Activated CD4-positive, alpha-beta memory T cell treated with anti-CD3 and anti-CD28 coated beads for 36 hours (primary cell): ENCODE measurements around the gene THEMIS2. TPM values are rescaled to one million over a fixed set of nuclear protein-coding genes. Genes with fewer than 3 reads are reported as not detected.

Experiments
- CTCF ChIA-PET: fragments of 350-600 bp; sonication (Branson Sonifier 250); formaldehyde crosslinking; loops from one replicate; lab custom pipeline; 2021; ENCODE audit warnings: antibody characterized with exemption, inconsistent platforms; lab: Charles Lee
- POLR2A ChIA-PET: fragments of 350-600 bp; sonication (Branson Sonifier 250); formaldehyde crosslinking; loops from one replicate; lab custom pipeline; 2021; ENCODE audit warnings: antibody characterized with exemption; lab: Charles Lee
- DNase-seq: peaks from one replicate; pipeline ENCODE4 v3.0.0-alpha.2; 2020
- H3K27ac Mint-ChIP-seq: one replicate; pipeline ENCODE4 v1.8.0; 2021; ENCODE audit warnings: mixed read lengths
- H3K27me3 Mint-ChIP-seq: one replicate; pipeline ENCODE4 v1.8.0; 2021; ENCODE audit warnings: mixed read lengths
- H3K36me3 Mint-ChIP-seq: one replicate; pipeline ENCODE4 v1.8.0; 2021; ENCODE audit warnings: mixed read lengths
- H3K4me1 Mint-ChIP-seq: one replicate; pipeline ENCODE4 v1.8.0; 2021; ENCODE audit warnings: low read depth, mixed read lengths
- H3K4me3 Mint-ChIP-seq: one replicate; pipeline ENCODE4 v1.8.0; 2021; ENCODE audit warnings: mild to moderate bottlenecking, mixed read lengths
- H3K9me3 Mint-ChIP-seq: one replicate; pipeline ENCODE4 v1.8.0; 2021; ENCODE audit warnings: mixed read lengths
- intact Hi-C: fragments of 100-400 bp; cut with micrococcal nuclease; formaldehyde crosslinking; loops from one replicate; pipeline ENCODE4 v1.15.1; 2023
- total RNA-seq, 2 experiments: library from RNA; stranded (reverse); gene quantifications; one replicate each; pipeline ENCODE4 v1.2.3, GENCODE V29; 2021

Gene THEMIS2
- total RNA-seq, 2 experiments from 2014 or later: 27.4 to 29.3 TPM

- Mint-ChIP-seq H3K9me3 (no peaks in the 10 kb centered on the region), H3K27me3 (no peaks in the 10 kb centered on the region), H3K27ac (peak overlapping the region; percentile 33), H3K4me3 (no peak overlapping the region), H3K4me1 (peaks cover 26% of the 10 kb centered on the region), H3K36me3 (peaks cover 14% of the 10 kb centered on the region)
- CTCF ChIA-PET: no interaction called here
- POLR2A ChIA-PET: no interaction called here
- intact Hi-C loops: no loop called here
- no peak for DNase-seq
Observed at GRCh38 chr1:27878039-27878438, 5.7 kb downstream of the THEMIS2 start.

- POLR2A ChIA-PET: no interaction called here
- H3K27ac Mint-ChIP-seq: no peak overlapping the region
- CTCF ChIA-PET: no interaction called here
- intact Hi-C loops: no loop called here
- H3K27me3 Mint-ChIP-seq: no peaks in the 10 kb centered on the region
- H3K4me3 Mint-ChIP-seq: no peak overlapping the region
- H3K9me3 Mint-ChIP-seq: no peaks in the 10 kb centered on the region
- DNase-seq: no peak
- peaks cover 14% of the 10 kb centered on the region for H3K36me3 Mint-ChIP-seq
- H3K4me1 Mint-ChIP-seq: peaks cover 22% of the 10 kb centered on the region
Observed at GRCh38 chr1:27878787-27879335, 6.5 kb downstream of the THEMIS2 start.

GRCh38 chr1:27879374-27880082, 7.2 kb downstream of the THEMIS2 start:
- H3K27ac Mint-ChIP-seq: no peak overlapping the region
- intact Hi-C loops: no loop called here
- peaks cover 18% of the 10 kb centered on the region for H3K36me3 Mint-ChIP-seq
- POLR2A ChIA-PET: no interaction called here
- no peaks in the 10 kb centered on the region for H3K9me3 Mint-ChIP-seq
- DNase-seq: no peak
- CTCF ChIA-PET: interaction anchor here (0.8 kb wide), 1 partner anchor 12 kb away, joined by 3 read pairs; no protein-coding TSS in a partner anchor
- H3K4me1 Mint-ChIP-seq: peaks cover 29% of the 10 kb centered on the region
- H3K27me3 Mint-ChIP-seq: no peaks in the 10 kb centered on the region
- H3K4me3 Mint-ChIP-seq: no peak overlapping the region

GRCh38 chr1:27882543-27882903, 10.2 kb downstream of the THEMIS2 start:
- DNase-seq: no peak
- Mint-ChIP-seq H3K4me3 (no peak overlapping the region), H3K36me3 (peaks cover 37% of the 10 kb centered on the region), H3K27me3 (no peaks in the 10 kb centered on the region), H3K9me3 (no peaks in the 10 kb centered on the region), H3K4me1 (peaks cover 46% of the 10 kb centered on the region), H3K27ac (no peak overlapping the region)
- intact Hi-C loops: no loop called here
- ChIA-PET POLR2A (no interaction called here), CTCF (no interaction called here)

- ChIA-PET CTCF (interaction anchor here (0.7 kb wide), 1 partner anchor 21 kb away, joined by 3 read pairs; no protein-coding TSS in a partner anchor), POLR2A (no interaction called here)
- H3K27ac Mint-ChIP-seq: peak overlapping the region; percentile 18
- H3K27me3 Mint-ChIP-seq: no peaks in the 10 kb centered on the region
- peaks cover 48% of the 10 kb centered on the region for H3K4me1 Mint-ChIP-seq
- H3K36me3 Mint-ChIP-seq: peaks cover 38% of the 10 kb centered on the region
- H3K4me3 Mint-ChIP-seq: no peak overlapping the region
- no peaks in the 10 kb centered on the region for H3K9me3 Mint-ChIP-seq
- no peak for DNase-seq
- intact Hi-C loops: no loop called here
Observed at GRCh38 chr1:27883536-27883935, 11.2 kb downstream of the THEMIS2 start.

- H3K4me3 Mint-ChIP-seq: no peak overlapping the region
- intact Hi-C loops: no loop called here
- peak overlapping the region; percentile 51 for H3K27ac Mint-ChIP-seq
- no peaks in the 10 kb centered on the region for H3K9me3 Mint-ChIP-seq
- peak; percentile 30 for DNase-seq
- peaks cover 48% of the 10 kb centered on the region for H3K4me1 Mint-ChIP-seq
- POLR2A ChIA-PET: no interaction called here
- peaks cover 40% of the 10 kb centered on the region for H3K36me3 Mint-ChIP-seq
- CTCF ChIA-PET: interaction anchor here (1.1 kb wide), 1 partner anchor 325 kb away, joined by 3 read pairs; no protein-coding TSS in a partner anchor
- H3K27me3 Mint-ChIP-seq: no peaks in the 10 kb centered on the region
Observed at GRCh38 chr1:27884006-27884954, 11.9 kb downstream of the THEMIS2 start.

- no peak for DNase-seq
- Mint-ChIP-seq H3K27me3 (no peaks in the 10 kb centered on the region), H3K9me3 (no peaks in the 10 kb centered on the region), H3K36me3 (peaks cover 38% of the 10 kb centered on the region), H3K27ac (no peak overlapping the region), H3K4me3 (no peak overlapping the region), H3K4me1 (peaks cover 52% of the 10 kb centered on the region)
- ChIA-PET POLR2A (no interaction called here), CTCF (interaction anchor here (1.1 kb wide), 1 partner anchor 324 kb away, joined by 3 read pairs; no protein-coding TSS in a partner anchor)
- intact Hi-C loops: no loop called here
Observed at GRCh38 chr1:27885114-27885528, 12.8 kb downstream of the THEMIS2 start.

GRCh38 chr1:27885621-27886352, 13.4 kb downstream of the THEMIS2 start:
- Mint-ChIP-seq H3K4me3 (no peak overlapping the region), H3K36me3 (peaks cover 43% of the 10 kb centered on the region), H3K27me3 (no peaks in the 10 kb centered on the region), H3K9me3 (no peaks in the 10 kb centered on the region), H3K27ac (peak overlapping the region; percentile 89), H3K4me1 (peaks cover 58% of the 10 kb centered on the region)
- no peak for DNase-seq
- ChIA-PET POLR2A (interaction anchor here (1.0 to 2.4 kb wide), 4 partner anchors 12 to 287 kb away, joined by 3 to 10 read pairs (median 4); partner anchors contain the start of gene THEMIS2), CTCF (interaction anchor here (1.4 kb wide), 1 partner anchor 28 kb away, joined by 3 read pairs; no protein-coding TSS in a partner anchor)
- intact Hi-C loops: loop anchor here (2.0 kb wide), 1 partner anchor 13 kb away; the partner anchor contains the start of gene THEMIS2

GRCh38 chr1:27886353-27886679, 14.0 kb downstream of the THEMIS2 start:
- ChIA-PET POLR2A (interaction anchor here (1.0 to 2.4 kb wide), 5 partner anchors 13 to 286 kb away, joined by 3 to 10 read pairs (median 4); partner anchors contain the start of gene THEMIS2), CTCF (interaction anchor here (1.4 kb wide), 1 partner anchor 28 kb away, joined by 3 read pairs; no protein-coding TSS in a partner anchor)
- Mint-ChIP-seq H3K27me3 (no peaks in the 10 kb centered on the region), H3K9me3 (no peaks in the 10 kb centered on the region), H3K4me3 (no peak overlapping the region), H3K27ac (peak overlapping the region; percentile 89), H3K36me3 (peaks cover 49% of the 10 kb centered on the region), H3K4me1 (peaks cover 63% of the 10 kb centered on the region)
- intact Hi-C loops: loop anchor here (2.0 kb wide), 1 partner anchor 14 kb away; the partner anchor contains the start of gene THEMIS2
- DNase-seq: no peak

- H3K36me3 Mint-ChIP-seq: peaks cover 53% of the 10 kb centered on the region
- POLR2A ChIA-PET: interaction anchor here (1.0 to 2.4 kb wide), 4 partner anchors 13 to 286 kb away, joined by 3 to 10 read pairs (median 4); partner anchors contain the start of gene THEMIS2
- intact Hi-C loops: loop anchor here (2.0 kb wide), 1 partner anchor 14 kb away; the partner anchor contains the start of gene THEMIS2
- H3K4me1 Mint-ChIP-seq: peaks cover 67% of the 10 kb centered on the region
- H3K27me3 Mint-ChIP-seq: no peaks in the 10 kb centered on the region
- no peaks in the 10 kb centered on the region for H3K9me3 Mint-ChIP-seq
- peak overlapping the region; percentile 89 for H3K27ac Mint-ChIP-seq
- DNase-seq: no peak
- H3K4me3 Mint-ChIP-seq: peak overlapping the region; percentile 27
- CTCF ChIA-PET: interaction anchor here (1.4 kb wide), 1 partner anchor 29 kb away, joined by 3 read pairs; no protein-coding TSS in a partner anchor
Observed at GRCh38 chr1:27886744-27887143, 14.4 kb downstream of the THEMIS2 start.
